ENCODE results near the gene NPPB. TPM values are rescaled to one million over a fixed set of nuclear protein-coding genes. Genes with fewer than 3 reads are reported as not detected.

Gene NPPB
- total RNA-seq, 2 experiments from 2014 or later: not detected

DNA sequence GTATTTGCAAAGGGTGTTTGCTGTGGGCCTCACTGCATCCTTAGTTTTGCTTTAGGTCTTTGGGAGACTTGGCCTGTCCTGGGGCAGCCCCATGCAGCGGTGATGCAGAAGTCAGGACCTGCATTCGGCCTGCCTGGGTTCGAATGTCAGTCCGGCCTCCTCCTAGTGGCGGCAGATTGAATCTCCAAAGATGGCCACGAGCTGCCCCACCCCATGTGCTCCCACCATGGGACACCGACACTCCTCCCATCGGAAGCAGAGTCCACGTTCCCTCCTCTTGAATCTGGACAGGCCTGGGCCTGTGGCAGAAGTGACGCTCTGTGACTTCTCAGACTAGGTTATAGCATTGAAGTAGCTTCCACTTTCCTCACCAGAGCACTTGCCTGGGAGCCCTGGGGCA lies 16.3 kb upstream of the NPPB start:
- Histone ChIP-seq H3K4me3 (ENCODE audit: low read depth, low read length, poor library complexity, severe bottlenecking) (no peak overlapping the region), H3K79me2 (ENCODE audit: insufficient read depth, low read depth, low read length) (no peaks in the 10 kb centered on the region), H3K9me2 (ENCODE audit: insufficient read depth, low read length) (no peaks in the 10 kb centered on the region), H4K20me1 (ENCODE audit: insufficient read depth, low read length) (no peaks in the 10 kb centered on the region), H3K4me1 (ENCODE audit: insufficient read depth, low read length, poor library complexity, severe bottlenecking) (no peaks in the 10 kb centered on the region), H3K4me2 (ENCODE audit: low read length) (no peak overlapping the region), H2AFZ (ENCODE audit: low read length) (no peak overlapping the region), H3K36me3 (ENCODE audit: insufficient read depth, low read length) (no peaks in the 10 kb centered on the region), H3K9me3 (ENCODE audit: low read length) (no peaks in the 10 kb centered on the region), H3K27ac (ENCODE audit: low read depth, low read length, poor library complexity, severe bottlenecking) (no peak overlapping the region)
- ChIA-PET POLR2A (no interaction called here), CTCF (ENCODE audit: unreplicated experiment) (no interaction called here)
- DNase-seq (ENCODE audit: low spot score): no peak
- intact Hi-C loops (cut with micrococcal nuclease; ENCODE audit: unreplicated experiment): no loop called here
- TF ChIP-seq, protein P1, sequence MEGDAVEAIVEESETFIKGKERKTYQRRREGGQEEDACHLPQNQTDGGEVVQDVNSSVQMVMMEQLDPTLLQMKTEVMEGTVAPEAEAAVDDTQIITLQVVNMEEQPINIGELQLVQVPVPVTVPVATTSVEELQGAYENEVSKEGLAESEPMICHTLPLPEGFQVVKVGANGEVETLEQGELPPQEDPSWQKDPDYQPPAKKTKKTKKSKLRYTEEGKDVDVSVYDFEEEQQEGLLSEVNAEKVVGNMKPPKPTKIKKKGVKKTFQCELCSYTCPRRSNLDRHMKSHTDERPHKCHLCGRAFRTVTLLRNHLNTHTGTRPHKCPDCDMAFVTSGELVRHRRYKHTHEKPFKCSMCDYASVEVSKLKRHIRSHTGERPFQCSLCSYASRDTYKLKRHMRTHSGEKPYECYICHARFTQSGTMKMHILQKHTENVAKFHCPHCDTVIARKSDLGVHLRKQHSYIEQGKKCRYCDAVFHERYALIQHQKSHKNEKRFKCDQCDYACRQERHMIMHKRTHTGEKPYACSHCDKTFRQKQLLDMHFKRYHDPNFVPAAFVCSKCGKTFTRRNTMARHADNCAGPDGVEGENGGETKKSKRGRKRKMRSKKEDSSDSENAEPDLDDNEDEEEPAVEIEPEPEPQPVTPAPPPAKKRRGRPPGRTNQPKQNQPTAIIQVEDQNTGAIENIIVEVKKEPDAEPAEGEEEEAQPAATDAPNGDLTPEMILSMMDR (conservative IDR thresholded peaks at IDR 0.05; ENCODE audit: low read length): 0 out of 2 replicates have a peak, but pooled peaks have one; percentile 23
- no peak for TF ChIP-seq EZH2phosphoT487 (IDR thresholded peaks at IDR 0.05; ENCODE audit: borderline replicate concordance, low read depth, low read length)
- no TSS peak for BruUV-seq (replicated peaks)

DNA sequence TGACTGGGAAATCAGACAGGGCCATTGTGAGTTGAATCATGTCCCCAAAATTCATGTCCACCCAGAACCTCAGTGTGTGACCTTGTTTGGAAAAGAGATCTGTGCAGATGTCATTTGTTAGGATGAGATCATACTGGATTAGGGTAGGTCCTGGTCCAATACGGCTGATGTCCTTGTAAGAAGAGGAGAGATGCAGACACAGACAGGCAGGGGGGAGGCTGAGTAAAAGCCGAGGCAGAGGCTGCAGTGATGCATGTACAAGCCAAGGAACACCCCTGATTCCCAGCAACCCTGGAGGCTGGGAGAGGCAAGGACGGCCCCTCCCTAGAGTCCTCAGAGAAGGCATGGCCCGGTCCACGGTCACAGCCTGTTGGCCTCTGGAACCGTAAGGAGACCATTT lies 15.9 kb upstream of the NPPB start:
- no peak for DNase-seq (ENCODE audit: low spot score)
- CTCF ChIA-PET (ENCODE audit: unreplicated experiment): no interaction called here
- POLR2A ChIA-PET: no interaction called here
- intact Hi-C loops (cut with micrococcal nuclease; ENCODE audit: unreplicated experiment): no loop called here
- Histone ChIP-seq H3K9me3 (ENCODE audit: low read length) (no peaks in the 10 kb centered on the region), H3K9me2 (ENCODE audit: insufficient read depth, low read length) (no peaks in the 10 kb centered on the region), H3K4me1 (ENCODE audit: insufficient read depth, low read length, poor library complexity, severe bottlenecking) (no peaks in the 10 kb centered on the region), H2AFZ (ENCODE audit: low read length) (no peak overlapping the region), H3K36me3 (ENCODE audit: insufficient read depth, low read length) (no peaks in the 10 kb centered on the region), H3K27ac (ENCODE audit: low read depth, low read length, poor library complexity, severe bottlenecking) (no peak overlapping the region), H3K79me2 (ENCODE audit: insufficient read depth, low read depth, low read length) (no peaks in the 10 kb centered on the region), H3K4me3 (ENCODE audit: low read depth, low read length, poor library complexity, severe bottlenecking) (no peak overlapping the region), H3K4me2 (ENCODE audit: low read length) (no peak overlapping the region), H4K20me1 (ENCODE audit: insufficient read depth, low read length) (no peaks in the 10 kb centered on the region)
- no TSS peak for BruUV-seq (replicated peaks)
- no peak for TF ChIP-seq EZH2phosphoT487 (IDR thresholded peaks at IDR 0.05; ENCODE audit: borderline replicate concordance, low read depth, low read length)
- TF ChIP-seq, protein P1 (conservative IDR thresholded peaks at IDR 0.05; ENCODE audit: low read length): no peak

- no peaks in the 10 kb centered on the region for H4K20me1 ChIP-seq (ENCODE audit: insufficient read depth, low read length)
- H3K79me2 ChIP-seq (ENCODE audit: insufficient read depth, low read depth, low read length): no peaks in the 10 kb centered on the region
- TF ChIP-seq, protein P1 (conservative IDR thresholded peaks at IDR 0.05; ENCODE audit: low read length): no peak
- no peak for TF ChIP-seq EZH2phosphoT487 (IDR thresholded peaks at IDR 0.05; ENCODE audit: borderline replicate concordance, low read depth, low read length)
- H2AFZ ChIP-seq (ENCODE audit: low read length): no peak overlapping the region
- POLR2A ChIA-PET: no interaction called here
- H3K4me2 ChIP-seq (ENCODE audit: low read length): no peak overlapping the region
- H3K9me3 ChIP-seq (ENCODE audit: low read length): no peaks in the 10 kb centered on the region
- H3K36me3 ChIP-seq (ENCODE audit: insufficient read depth, low read length): no peaks in the 10 kb centered on the region
- intact Hi-C loops (cut with micrococcal nuclease; ENCODE audit: unreplicated experiment): no loop called here
- H3K27ac ChIP-seq (ENCODE audit: low read depth, low read length, poor library complexity, severe bottlenecking): no peak overlapping the region
- no peak for DNase-seq (ENCODE audit: low spot score)
- CTCF ChIA-PET (ENCODE audit: unreplicated experiment): no interaction called here
- no peak overlapping the region for H3K4me3 ChIP-seq (ENCODE audit: low read depth, low read length, poor library complexity, severe bottlenecking)
- no TSS peak for BruUV-seq (replicated peaks)
- H3K4me1 ChIP-seq (ENCODE audit: insufficient read depth, low read length, poor library complexity, severe bottlenecking): no peaks in the 10 kb centered on the region
- H3K9me2 ChIP-seq (ENCODE audit: insufficient read depth, low read length): no peaks in the 10 kb centered on the region
Observed at GRCh38 chr1:11874258-11874562, 15.5 kb upstream of the NPPB start.

Measured in OCI-LY7 (cell line).